Loucy (cell line): ENCODE data around the gene CNTNAP2.

Experiments used
- CTCF ChIP-seq: fragments of 200-600 bp; sonication (generic); conservative IDR thresholded peaks from 2 replicates; pipeline ENCODE4 v1.5.1; 2014; ENCODE audit warnings: mild to moderate bottlenecking, antibody characterized with exemption, low read length
- EZH2phosphoT487 ChIP-seq: fragments of 200-600 bp; IDR thresholded peaks from 2 replicates; pipeline ENCODE4 v1.6.1; 2018; ENCODE audit warnings: antibody characterized with exemption, mild to moderate bottlenecking, moderate library complexity, borderline replicate concordance

GRCh38 chr7:146117576-146117975, 975 bp downstream of the CNTNAP2 start:
- no peak for TF ChIP-seq CTCF
- TF ChIP-seq EZH2phosphoT487, result no peak
